K562 (cell line): ENCODE measurements around the gene PATJ.

Source experiments
- HMBOX1 ChIP-seq: sonication (generic); IDR thresholded peaks from 2 replicates; pipeline ENCODE4 v1.6.1; 2016
- KHSRP ChIP-seq: fragments of 450-650 bp; IDR thresholded peaks from 2 replicates; pipeline ENCODE4 v1.6.1; 2017
- NCOA1 ChIP-seq: fragments of 450-650 bp; IDR thresholded peaks from 2 replicates; pipeline ENCODE4 v1.6.1; 2016; ENCODE audit warnings: low read depth
- POU5F1 ChIP-seq: fragments of 150-350 bp; IDR thresholded peaks from 2 replicates; pipeline ENCODE4 v1.6.1; 2014; ENCODE audit warnings: borderline replicate concordance, low read length, low read depth, mild to moderate bottlenecking; ENCODE audit not compliant: partially characterized antibody
- ZNF134 ChIP-seq: fragments of 250-450 bp; sonication (Bioruptor Pico); conservative IDR thresholded peaks from 2 replicates; pipeline ENCODE4 v1.4.0; 2020
- ZNF212 ChIP-seq: fragments of 450-650 bp; formaldehyde crosslinking; IDR thresholded peaks from 2 replicates; pipeline ENCODE4 v1.4.0; 2020; ENCODE audit warnings: mild to moderate bottlenecking

GRCh38 chr1:61746813-61747212 lies 4.5 kb downstream of the PATJ start:
- TF ChIP-seq NCOA1 (no peak), KHSRP (no peak), POU5F1 (no peak), ZNF212 (no peak), ZNF134 (no peak), HMBOX1 (no peak)
